ENCODE data around the gene TBCD. TPM values are rescaled to one million over a fixed set of nuclear protein-coding genes. Genes with fewer than 3 reads are reported as not detected.

TBCD gene
- polyA plus RNA-seq, 1 donor = 76.4 TPM

DNA sequence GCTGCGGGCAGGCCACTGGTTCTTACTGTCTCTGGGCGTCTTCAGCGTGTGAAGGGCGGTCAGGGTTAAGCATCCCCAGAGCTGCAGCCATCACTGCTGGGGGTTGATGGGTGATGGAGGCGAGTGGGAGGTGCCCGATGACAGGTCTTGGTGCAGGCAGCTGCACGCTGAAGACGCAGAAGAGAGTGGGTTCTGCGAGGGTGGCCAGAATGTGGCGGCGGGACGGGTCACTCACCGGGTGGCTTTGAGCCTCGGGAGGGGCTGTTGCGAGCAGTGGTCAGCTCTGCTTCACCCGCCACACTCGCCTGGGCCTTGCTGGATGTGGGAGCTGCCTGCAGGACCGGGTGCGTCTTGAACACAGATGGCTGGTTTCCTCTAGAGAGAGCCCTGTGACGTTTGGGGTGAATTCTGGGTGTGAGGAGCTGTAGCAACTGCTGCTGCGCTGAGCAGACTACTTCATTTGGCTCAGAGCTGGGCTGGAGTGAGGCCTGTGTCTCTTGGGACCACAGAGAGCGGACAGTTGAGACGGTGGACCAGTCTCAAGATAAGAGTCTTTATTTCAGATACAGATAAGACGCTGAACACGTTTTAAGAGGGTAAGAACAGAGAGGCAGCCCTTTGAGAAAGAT lies 132.6 kb downstream of the TBCD start:
- DNase-seq = no peak

DNA sequence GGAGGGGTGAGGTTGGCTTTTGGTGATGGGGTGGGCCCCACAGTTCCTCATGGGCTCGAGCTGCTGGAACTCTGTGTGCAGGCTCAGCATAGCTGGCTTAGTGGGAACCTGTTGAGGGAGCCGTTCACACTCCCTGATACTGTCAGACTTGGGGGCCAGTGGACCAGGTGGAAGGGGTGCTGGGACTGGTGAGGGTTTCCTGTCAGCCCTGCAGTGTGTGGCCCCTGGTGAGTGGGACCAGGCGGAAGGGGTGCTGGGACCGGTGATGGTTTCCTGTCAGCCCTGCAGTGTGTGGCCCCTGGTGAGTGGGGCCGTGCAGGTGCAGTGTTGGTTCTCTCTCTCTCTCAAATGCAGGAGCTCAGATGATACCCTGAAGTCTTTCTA lies 133.1 kb downstream of the TBCD start:
- no peak for DNase-seq

DNA sequence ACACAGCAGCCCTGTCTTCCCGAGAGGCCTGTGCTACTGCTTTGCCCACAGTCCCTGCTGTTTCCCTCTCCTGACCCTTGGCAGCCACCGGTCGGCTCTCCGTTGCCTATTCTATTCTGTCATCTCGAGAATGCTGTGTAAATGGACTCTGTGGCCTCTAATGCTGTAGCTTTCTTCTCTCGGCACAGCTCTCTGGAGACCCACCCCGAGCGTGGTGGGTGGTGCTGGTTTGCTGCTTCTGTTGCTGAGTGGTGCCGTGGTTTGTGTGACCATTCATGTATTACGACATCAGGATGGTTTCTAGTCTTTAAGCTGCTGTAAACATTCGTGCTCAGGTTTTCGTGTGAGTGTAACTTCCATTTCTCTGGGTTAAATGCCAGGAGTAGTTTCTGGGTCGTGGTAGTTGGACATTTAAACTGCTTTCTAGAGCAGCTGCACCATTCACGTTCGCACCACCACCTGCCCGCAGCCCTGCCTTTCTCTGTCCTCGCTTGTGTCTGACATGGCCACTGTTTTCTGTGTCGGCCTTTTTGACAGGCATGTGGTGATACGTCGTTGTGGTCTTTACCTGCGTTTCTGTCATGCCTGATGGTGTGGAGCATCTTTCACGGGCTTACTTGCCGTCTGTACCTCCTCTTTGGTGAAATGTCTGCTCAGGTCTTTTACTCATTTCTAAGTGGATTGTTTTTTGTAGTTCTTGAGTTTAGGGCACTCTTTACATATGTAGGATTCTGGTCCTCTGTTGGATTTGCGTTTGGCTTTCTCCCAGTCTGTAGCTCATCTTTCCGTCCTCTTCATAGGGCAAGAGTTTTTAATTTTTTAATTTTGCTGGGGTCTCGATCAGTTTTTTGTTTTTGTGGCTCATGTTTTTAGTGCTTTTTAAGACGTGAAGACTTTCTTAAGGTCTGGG lies 135.6 kb downstream of the TBCD start:
- no peak for DNase-seq

DNA sequence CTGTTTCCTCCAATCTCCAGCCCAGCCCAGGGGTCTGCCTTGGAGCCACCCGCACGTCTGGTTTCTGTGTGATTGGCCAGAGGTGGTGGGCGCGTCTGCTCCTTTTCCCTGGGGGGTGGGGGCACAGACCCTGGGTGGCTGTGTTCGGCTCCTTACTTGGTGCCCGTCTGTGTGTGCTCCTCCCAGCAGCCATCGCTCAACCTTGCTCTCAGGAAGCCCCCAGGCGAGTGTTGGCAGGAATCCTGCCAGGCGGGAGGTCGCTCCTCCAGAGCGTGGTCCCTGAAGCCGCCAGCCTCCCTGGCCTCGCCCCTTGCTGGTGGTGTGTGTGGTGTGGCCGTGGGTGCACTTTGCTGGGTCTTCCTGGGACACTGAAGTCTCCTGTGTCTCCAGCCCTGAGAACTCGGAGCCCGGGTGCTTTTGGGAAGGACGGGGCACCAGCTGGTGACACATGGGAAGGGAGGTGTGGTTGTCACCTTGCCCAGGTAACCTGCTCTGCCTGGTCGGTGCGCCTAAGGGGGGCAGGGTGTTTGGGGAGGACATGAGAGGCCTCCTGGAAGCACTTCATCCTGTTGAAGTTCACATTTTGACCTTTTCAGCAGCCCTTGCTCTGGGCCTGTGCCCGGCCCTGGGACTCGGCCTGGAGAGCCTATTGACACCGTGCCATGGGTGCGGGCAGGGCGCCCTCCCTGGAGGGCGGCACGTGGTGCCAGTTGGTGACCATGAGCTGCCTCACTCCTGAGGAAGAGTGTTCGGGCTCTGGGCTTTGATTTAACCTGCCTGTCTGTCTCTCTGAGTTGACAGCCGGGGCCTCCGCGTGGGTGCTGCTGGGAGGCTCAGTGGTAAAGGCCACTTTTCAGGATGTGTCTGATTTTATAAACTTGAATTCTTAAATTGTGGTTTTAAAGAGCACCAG lies 137.0 kb downstream of the TBCD start:
- DNase-seq = no peak

DNA sequence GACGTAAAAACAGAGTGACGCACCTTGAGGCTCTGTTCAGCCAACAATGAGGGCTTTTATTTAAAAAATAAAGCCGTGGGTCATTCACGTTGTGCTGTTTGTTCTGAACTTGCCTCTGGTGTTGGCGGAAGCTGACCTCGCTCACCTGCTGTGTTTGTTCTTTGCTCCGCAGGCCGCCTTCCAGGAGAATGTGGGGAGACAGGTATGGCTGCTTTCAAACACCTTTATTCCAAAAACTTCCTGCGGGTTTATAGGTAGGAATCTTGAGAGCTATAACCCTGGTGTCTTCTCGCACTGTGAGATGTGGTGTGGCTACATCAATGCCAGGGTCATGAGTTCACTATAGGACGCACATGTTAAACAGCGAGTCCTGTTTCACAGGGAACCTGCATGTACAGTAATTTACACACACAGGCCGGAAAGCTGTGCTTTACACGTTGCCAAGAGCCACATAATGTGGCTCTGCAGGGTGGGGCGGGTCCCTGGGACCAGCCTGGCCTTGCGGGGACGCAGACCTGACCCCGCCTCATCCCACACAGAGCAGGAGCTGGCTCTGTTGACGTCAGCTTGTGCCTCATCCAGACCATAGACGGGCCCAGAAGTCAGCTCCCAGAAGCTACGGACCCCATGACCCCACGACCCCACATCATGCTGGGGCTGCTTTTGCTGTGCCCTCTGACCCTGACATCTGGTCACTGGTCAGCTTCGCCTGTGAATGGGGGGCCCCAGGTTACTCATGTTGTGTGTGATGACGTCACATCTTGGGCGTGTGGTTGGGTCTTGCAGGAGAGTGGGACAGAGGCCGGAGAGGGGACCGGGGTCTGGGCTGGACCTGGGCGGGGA lies 137.9 kb downstream of the TBCD start:
- DNase-seq = no peak

DNA sequence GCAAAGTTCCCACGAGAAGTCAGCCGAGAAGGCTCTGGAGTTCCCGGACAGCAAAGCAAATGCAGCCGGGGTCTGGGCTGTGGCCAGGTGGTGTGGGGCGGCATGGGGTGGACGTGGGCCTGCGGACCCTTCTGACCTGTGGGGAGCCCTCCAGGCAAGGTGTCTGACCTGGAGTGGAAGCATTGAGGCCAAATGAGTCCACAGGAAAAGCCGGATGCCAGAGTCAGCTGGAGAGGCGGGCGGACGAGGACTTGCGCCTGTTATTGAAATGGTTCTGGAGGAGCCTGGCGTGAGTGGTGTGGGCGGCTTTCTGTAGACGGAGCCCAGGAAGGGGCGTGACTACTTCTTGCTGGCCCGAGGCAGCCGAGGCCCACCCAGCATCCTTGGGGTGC lies 138.5 kb downstream of the TBCD start:
- DNase-seq = no peak

DNA sequence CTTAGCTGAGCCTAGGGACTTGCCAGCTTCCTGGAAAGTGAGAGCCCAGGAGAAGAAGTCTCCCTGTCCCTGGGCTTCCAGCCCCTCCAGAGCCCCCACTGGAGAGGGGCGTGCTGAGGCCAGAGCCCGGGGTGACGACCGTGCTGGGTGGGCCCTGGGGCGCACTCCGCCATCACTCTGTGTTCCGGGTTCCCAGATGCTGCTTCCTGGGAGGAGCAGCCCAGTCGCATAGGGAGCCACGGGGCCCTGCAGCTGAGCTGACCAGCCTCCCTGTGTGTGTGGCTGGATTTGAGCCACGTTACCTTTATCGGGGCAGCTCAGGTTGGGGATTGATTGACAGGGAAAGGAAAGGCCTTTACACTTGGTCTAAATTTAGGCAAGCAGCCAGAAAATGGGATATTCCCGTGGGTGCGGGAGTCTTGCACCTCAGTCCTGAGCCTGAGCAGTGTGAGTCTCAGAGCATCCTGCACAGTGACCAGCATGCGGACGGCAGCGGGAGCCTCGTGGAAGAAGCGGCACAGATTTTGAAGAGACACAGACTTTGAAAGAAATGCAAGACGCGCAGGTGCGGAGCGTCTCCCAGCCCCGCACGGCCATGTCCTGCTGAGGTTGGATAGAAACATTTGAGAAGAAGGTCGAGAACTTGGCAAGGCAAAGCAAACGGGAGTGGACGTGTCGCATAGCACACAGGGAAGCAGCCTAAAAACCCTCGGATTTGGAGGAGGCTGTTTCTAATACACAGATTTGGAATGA lies 139.2 kb downstream of the TBCD start:
- no peak for DNase-seq

DNA sequence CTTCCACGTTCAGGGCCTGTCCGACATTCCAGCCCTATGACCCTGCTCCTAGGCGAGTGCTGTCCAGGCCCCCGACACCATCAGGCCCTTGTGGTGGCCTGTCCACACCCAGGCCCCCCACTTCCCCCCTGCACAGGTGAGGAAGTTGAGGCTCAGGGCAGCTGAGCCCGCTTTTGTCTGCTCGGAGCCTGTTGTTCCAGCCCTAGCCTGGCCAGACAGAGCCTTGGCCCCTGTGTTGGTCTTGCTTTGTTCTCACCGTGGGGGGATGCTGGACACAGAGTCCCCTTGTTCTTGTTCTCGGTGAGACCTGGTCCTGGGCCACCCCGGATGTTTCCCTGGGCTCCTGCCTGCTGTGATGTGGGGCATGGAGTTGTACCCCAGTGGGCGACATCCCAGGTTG lies 140.0 kb downstream of the TBCD start:
- no peak for DNase-seq

DNA sequence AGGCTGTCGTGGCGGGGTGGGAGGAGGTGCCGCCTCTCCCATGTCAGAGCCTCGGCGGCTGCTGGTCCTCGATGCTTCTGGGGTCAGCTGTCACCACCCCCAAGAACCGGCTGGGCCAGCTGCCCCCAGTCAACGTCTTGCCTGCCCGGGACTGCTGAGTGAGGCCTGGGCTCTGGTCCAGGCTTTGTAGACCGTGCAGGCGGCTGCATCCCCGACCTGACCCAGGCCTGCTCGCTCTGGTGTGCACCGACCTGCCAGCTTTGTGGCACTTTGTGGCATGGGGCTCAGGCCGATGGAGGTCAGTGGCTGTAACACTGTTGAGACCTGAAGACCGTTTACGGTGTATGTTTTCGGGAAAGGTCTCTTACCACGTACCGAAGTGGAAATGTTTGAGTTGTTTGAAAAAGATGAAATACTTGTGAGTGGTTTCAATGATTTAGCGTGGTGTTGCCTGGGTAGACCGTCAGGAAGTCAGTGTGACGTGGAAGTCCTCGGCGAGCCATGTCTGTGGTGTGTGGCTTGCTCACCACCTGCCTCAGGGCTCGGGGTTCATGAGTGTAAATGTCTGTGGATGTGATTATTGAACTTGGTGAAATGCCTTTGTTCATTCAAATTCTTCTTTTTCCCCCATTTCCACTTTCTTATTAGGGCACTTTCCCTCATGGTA lies 141.2 kb downstream of the TBCD start:
- DNase-seq = no peak

DNA sequence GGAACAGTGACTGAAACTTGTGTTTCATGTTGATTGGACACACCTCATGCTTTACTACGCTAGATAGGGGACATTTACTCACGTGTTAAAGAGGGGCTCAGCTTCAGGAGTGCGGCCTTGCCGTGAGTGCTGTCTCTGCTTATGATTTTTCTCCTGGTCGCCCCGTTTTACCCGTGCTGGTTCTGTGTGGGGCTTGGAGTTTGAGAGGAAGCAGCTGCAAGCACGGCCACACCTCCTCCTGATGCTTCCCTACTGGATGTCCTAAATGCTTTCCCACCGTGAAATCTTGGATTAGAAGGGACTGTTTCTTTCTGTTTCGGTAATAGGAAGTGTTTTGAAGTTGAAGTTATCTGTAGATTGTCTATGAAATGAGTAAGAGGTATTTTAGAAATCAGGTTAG lies 141.9 kb downstream of the TBCD start:
- DNase-seq = no peak

DNA sequence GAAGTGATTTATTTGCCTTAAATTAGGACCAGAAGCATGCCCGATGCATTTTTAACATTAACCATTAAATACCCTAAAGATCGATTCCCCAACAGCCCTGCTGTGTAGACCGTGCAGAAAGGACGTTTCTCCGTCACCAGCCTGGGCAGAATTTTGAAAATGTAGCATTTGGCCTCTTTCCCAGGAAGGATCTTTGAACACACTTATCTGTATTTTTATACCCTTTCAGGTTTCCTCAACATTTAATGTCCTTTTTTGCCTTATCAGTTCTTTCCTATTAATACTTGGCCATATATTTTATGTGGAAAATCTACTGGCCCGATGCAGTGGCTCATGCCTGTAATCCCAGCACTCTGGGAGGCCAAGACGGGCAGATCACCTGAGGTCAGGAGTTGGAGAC lies 142.5 kb downstream of the TBCD start:
- DNase-seq = no peak

DNA sequence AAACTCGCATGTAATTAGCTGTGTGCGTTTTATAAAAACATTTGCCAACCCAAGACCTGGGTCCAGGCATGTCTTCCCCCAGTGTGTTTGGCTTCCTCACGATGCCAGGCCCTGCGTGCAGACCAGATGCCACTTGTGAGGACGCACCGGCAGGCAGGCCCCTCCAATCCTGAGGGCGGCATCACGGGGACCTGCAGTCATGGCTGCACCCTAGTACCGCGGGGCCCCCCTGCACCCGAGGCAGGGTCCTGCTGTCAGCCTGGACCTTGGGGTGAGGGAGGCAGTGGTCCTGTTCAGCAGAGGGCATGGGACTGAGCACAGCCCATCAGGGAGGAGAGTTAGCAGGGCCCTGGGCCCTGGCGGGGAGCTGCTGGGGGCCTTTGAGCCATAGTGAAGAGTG lies 143.2 kb downstream of the TBCD start:
- DNase-seq = no peak

DNA sequence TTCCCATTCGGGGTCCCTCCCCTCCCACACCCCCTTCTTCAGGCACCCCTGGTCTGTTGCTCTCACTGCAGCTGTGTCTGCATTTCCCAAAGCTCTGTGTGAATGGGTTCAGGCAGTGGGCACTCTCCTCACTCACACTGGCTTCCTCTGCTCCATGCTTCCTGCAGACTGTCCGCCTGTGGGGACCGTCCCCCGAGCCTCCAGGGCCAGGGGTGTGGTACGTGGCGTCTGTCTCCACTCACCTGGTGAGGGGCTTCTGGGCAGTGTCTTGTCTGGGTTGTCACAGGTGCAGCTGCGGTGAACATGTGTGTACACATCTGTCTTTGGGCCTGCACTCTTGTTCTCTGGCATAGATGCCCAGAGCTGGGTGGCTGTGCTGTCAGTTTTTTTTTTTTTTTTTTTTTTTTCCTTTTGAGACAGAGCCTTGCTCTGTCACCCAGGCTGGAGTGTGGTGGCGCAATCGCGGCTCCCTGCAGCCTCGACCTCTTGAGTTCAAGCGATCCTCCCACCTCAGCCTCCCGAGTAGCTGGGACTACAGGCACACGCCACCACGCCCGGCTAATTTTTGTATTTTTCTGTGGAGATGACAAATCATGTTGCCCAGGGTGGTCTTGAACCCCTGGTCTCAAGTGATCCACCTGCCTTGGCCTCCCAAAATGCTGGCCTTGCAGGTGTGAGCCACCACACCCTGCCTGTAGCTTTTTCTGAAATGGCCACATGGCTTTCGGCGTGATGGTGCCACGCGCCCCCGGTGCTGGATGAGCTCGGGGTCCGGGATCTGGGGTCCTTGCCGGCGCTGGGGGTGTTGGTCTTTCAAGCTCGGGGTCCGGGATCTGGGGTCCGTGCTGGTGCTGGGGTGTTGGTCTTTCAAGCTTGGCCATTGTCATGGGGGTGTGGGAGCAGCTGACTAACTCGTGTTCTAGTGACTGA lies 144.5 kb downstream of the TBCD start:
- DNase-seq = no peak

DNA sequence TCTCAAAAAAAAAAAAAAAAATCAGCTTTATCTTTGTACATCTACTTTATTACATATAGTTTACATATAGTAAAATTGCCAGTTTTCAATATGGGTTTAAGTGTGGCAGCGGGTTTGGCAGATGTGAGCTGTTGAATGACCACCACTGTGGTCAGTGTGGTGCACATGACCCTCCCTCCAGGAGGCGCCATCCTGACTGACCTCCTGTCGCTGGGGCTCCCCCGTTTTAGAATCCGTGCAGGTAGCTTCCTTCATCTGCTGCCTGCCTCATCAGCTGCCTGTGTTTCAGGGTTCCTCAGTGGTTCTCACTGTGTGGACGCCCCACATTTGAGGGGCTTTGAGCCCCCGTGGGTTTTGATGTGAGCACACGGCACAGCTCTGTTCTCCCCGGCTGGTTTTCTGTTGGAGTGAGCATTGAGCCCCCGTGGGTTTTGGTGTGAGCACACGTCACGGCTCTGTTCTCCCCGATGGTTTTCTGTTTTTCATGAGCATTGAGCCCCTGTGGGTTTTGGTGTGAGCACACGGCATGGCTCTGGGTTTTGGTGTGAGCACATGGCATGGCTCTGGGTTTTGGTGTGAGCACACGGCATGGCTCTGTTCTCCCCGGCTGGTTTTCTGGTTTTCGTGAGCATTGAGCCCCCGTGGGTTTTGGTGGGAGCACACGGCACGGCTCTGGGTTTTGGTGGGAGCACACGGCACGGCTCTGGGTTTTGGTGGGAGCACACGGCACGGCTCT lies 145.8 kb downstream of the TBCD start:
- DNase-seq = no peak

DNA sequence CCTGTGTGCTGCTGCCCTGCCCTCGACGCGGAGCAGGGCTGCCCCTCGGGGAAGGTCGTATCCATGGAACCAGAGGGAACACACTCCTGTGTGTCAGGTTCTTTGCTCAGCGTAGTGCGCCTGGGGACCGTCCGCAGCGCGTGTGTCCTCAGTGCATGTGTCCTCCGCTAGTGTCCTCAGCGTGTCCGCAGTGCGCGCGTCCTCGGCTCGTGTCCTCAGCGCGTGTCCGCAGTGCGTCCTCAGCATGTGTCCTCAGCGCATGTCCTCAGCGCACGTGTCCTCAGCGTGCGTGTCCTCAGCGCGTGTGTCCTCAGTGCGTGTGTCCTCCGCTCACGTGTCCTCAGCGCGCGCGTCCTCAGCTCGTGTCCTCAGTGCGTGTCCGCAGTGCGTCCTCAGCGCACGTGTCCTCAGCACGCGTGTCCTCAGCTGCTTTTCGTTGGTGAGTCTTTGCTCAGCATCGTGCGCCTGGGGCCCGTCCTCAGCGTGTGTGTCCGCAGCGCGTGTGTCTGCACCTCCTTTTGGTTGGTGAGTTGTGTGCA lies 147.2 kb downstream of the TBCD start:
- DNase-seq = no peak

DNA sequence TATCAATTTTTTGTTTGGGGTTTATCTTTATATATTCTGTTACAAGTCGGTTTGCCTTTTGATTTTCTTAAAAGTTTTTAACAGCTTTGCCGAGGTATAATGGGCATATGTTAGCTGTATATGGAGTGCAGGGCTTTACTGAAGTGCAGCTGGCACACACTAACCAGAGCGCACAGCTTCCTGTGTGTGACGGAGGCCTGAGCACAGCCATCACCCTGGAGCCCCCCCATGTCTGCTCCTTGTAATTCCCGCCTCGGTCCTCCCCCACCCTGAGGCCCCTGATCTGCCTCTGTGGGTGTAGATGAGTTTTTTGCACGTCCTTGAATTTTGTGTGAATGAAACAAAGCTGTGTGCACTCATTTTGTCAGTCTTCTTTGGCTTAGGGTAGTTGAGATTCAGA lies 148.1 kb downstream of the TBCD start:
- DNase-seq = no peak

DNA sequence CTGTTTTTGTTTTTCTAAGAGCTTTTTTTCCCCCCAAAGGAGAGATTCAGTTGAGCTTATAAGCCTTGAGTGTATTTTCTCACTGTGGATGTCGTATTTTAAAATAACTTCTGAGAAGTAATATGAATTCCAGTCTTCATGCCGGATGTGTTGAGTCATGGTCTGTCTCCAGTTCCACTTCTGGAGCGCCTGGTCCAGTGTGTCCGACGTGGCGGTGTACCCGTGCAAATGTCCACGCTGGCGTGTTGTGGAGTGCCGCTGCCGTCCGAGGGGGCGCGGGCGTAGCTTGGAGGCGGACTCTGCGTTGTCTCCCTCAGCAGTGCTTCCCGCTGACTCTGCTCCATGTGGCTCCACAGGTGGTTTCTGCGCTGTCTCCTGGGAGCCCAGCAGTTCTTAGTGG lies 148.9 kb downstream of the TBCD start:
- DNase-seq = no peak

DNA sequence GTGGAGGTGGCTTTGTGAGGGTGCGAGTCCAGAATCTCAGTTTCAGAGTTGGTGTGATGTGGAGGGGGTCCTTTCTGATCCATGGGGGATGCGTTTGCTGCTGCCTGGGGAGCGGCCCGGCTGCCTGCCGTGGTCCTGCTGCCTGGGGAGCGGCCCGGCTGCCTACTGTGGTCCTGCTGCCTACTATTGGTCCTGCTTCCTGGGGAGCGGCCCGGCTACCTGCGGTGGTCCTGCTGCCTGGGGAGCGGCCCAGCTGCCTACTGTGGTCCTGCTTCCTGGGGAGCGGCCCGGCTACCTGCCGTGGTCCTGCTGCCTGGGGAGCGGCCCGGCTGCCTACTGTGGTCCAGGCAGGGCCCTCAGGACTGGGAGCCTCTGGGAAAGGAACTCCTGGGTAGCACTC lies 149.5 kb downstream of the TBCD start:
- no peak for DNase-seq
